K562 (cell line): ENCODE data around the gene ADGRG1. TPM values are rescaled to one million over a fixed set of nuclear protein-coding genes. Genes with fewer than 3 reads are reported as not detected.

ENCODE experiments used
- BCLAF1 ChIP-seq, 2 experiments: fragments of 450-650 bp in 1 of 2; IDR thresholded peaks; 2 replicates each; pipeline ENCODE4 v1.6.1; 2011 to 2017; ENCODE audit warnings: low read depth in 2 of 2, antibody characterized with exemption in 1 of 2, borderline replicate concordance in 1 of 2, low read length in 1 of 2, mild to moderate bottlenecking in 1 of 2, mixed read lengths in 1 of 2; ENCODE audit not compliant: control insufficient read depth in 1 of 2
- CBX3 ChIP-seq, 2 experiments: IDR thresholded peaks; 1 replicate in 1 of 2; 2 replicates in 1 of 2; pipeline ENCODE4 v1.6.1; 2012; ENCODE audit warnings: inconsistent platforms in 2 of 2, low read length in 2 of 2, borderline replicate concordance in 1 of 2, control low read depth in 1 of 2
- CREM ChIP-seq: IDR thresholded peaks from 2 replicates; pipeline ENCODE4 v1.6.1; 2014; ENCODE audit warnings: antibody characterized with exemption, low read depth
- DPF2 ChIP-seq: fragments of 450-650 bp; IDR thresholded peaks from 2 replicates; pipeline ENCODE4 v1.6.1; 2016
- ETV6 ChIP-seq, 3 experiments: fragments of 150-350 bp in 1 of 3; sonication (generic) in 1 of 3; formaldehyde crosslinking in 1 of 3; IDR thresholded peaks; 2 replicates each; pipeline versions ENCODE4 v1.6.1 to v1.8.0; 2014 to 2022; ENCODE audit warnings: borderline replicate concordance in 2 of 3, low read depth in 2 of 3, antibody characterized with exemption in 1 of 3, low read length in 1 of 3, mild to moderate bottlenecking in 1 of 3, missing genetic modification reagents in 1 of 3
- GTF2E2 ChIP-seq: fragments of 200-800 bp; sonication (Bioruptor generic); IDR thresholded peaks from 2 replicates; pipeline ENCODE4 v1.6.1; 2016; ENCODE audit warnings: missing genetic modification characterization, missing compliant biosample characterization
- GTF2F1 ChIP-seq: IDR thresholded peaks from 2 replicates; pipeline ENCODE4 v1.6.1; 2011; ENCODE audit warnings: low read depth, low read length, improper control_type of control experiment
- HNRNPUL1 ChIP-seq: fragments of 200-400 bp; formaldehyde crosslinking; IDR thresholded peaks from 2 replicates; pipeline ENCODE4 v1.6.1; 2017; ENCODE audit warnings: low read length
- KLF1 ChIP-seq: fragments of 450-650 bp; IDR thresholded peaks from 2 replicates; pipeline ENCODE4 v1.6.1; 2016; ENCODE audit warnings: missing genetic modification characterization, missing compliant biosample characterization
- L3MBTL2 ChIP-seq: fragments of 450-650 bp; IDR thresholded peaks from 2 replicates; pipeline ENCODE4 v1.6.1; 2016; ENCODE audit warnings: mild to moderate bottlenecking, moderate library complexity
- LCOR ChIP-seq: sonication (generic); formaldehyde crosslinking; IDR thresholded peaks from 2 replicates; pipeline ENCODE4 v1.8.0; 2022; ENCODE audit warnings: mild to moderate bottlenecking, missing genetic modification reagents
- MCM2 ChIP-seq: fragments of 450-650 bp; IDR thresholded peaks from 2 replicates; pipeline ENCODE4 v1.6.1; 2017; ENCODE audit warnings: low read depth, mild to moderate bottlenecking
- NR2C1 ChIP-seq, 2 experiments: fragments of 450-650 bp; IDR thresholded peaks; 2 replicates each; pipeline ENCODE4 v1.6.1; 2017; ENCODE audit warnings: mild to moderate bottlenecking in 2 of 2, antibody characterized with exemption in 1 of 2, inconsistent platforms in 1 of 2, missing compliant biosample characterization in 1 of 2, missing genetic modification characterization in 1 of 2
- NR3C1 ChIP-seq: sonication (generic); formaldehyde crosslinking; IDR thresholded peaks from 2 replicates; pipeline ENCODE4 v1.8.1; 2022; ENCODE audit warnings: missing genetic modification reagents
- PKNOX1 ChIP-seq: fragments of 450-650 bp; IDR thresholded peaks from 2 replicates; pipeline ENCODE4 v1.6.1; 2016
- POLR2A ChIP-seq: fragments of 450-650 bp; conservative IDR thresholded peaks from 2 replicates; pipeline ENCODE4 v1.6.1; 2016
- POLR2AphosphoS5 ChIP-seq: IDR thresholded peaks from 2 replicates; pipeline ENCODE4 v1.6.1; 2011; ENCODE audit warnings: mild to moderate bottlenecking, low read depth, low read length, moderate library complexity; ENCODE audit not compliant: control insufficient read depth, insufficient read depth
- RBFOX2 ChIP-seq: fragments of 200-400 bp; formaldehyde crosslinking; IDR thresholded peaks from 2 replicates; pipeline ENCODE4 v1.6.1; 2017; ENCODE audit warnings: low read depth, mild to moderate bottlenecking, low read length, moderate library complexity
- RUNX1 ChIP-seq: sonication (generic); IDR thresholded peaks from 2 replicates; pipeline ENCODE4 v1.6.1; 2016; ENCODE audit warnings: antibody characterized with exemption, low read depth
- SNAPC5 ChIP-seq: fragments of 250-450 bp; sonication (Bioruptor Pico); IDR thresholded peaks from 2 replicates; pipeline ENCODE4 v1.8.0; 2021; ENCODE audit warnings: moderate library complexity, mild to moderate bottlenecking, inconsistent platforms
- SP2 ChIP-seq: IDR thresholded peaks from 2 replicates; pipeline ENCODE4 v1.6.1; 2011; ENCODE audit warnings: mild to moderate bottlenecking, low read depth, low read length, moderate library complexity; ENCODE audit not compliant: poor library complexity, severe bottlenecking; ENCODE audit errors: extremely low read depth
- TOE1 ChIP-seq, 2 experiments: fragments of 450-650 bp in 1 of 2; sonication (generic) in 1 of 2; formaldehyde crosslinking in 1 of 2; IDR thresholded peaks; 2 replicates each; pipeline versions ENCODE4 v1.7.1 to v1.8.0; 2016 to 2022; ENCODE audit warnings: borderline replicate concordance in 2 of 2, mild to moderate bottlenecking in 2 of 2, antibody characterized with exemption in 1 of 2, inconsistent platforms in 1 of 2, low read depth in 1 of 2, missing genetic modification reagents in 1 of 2, moderate library complexity in 1 of 2
- ZNF436 ChIP-seq: fragments of 250-450, 450-650 bp; sonication (Bioruptor Pico); formaldehyde crosslinking; IDR thresholded peaks from 2 replicates; pipeline ENCODE4 v1.7.0; 2020; ENCODE audit warnings: mild to moderate bottlenecking
- polyA plus RNA-seq, 8 experiments: library from polyadenylated mRNA; depleted of rRNA in 4 of 8; stranded (reverse) in 5 of 8; unstranded in 3 of 8; fragments of >200 nt; fragmentation: Nextera tagmentation in 2 of 8; fragmentation: Illumina TruSeq in 1 of 8; extraction: Ambion mirVana in 2 of 8; extraction: Trizol in 1 of 8; gene quantifications; 2 replicates each; pipeline versions ENCODE4 v1.2.1 to v1.2.3, GENCODE V29; 2011 to 2014; ENCODE audit warnings: inconsistent platforms in 1 of 8, missing spikeins in 1 of 8
- total RNA-seq, 7 experiments: library from RNA; depleted of rRNA in 6 of 7; stranded (reverse); fragments of >200 nt in 6 of 7; fragmentation: Illumina TruSeq in 2 of 7; extraction: Trizol in 2 of 7; gene quantifications; 2 replicates each; pipeline versions ENCODE4 v1.2.1 to v1.2.3, GENCODE V29; 2011 to 2021; ENCODE audit warnings: low replicate concordance in 1 of 7

ADGRG1 gene
- total and polyA plus RNA-seq, 9 of the 15 experiments (the other 6 are each of a cell fraction or from before 2014, with no cell fraction given) = 0.04 to 0.31 (median 0.16) TPM; not detected in 6

- TF ChIP-seq KLF1 (tag) = no peak
- TF ChIP-seq ZNF436 = peak; percentile 73
- peak; percentile 84 for TF ChIP-seq SNAPC5 (CRISPR knock-in tag)
- 0 out of 4 replicates have a peak, but pooled peaks of 1 of the 2 experiments have one; percentile 41 for TF ChIP-seq ETV6 (IDR thresholded peaks at IDR 0.05; ENCODE audit: borderline replicate concordance in 1 of 2, low read depth in 2 of 2, low read length in 1 of 2)
- no peak for TF ChIP-seq ETV6 (CRISPR knock-in tag; IDR thresholded peaks at IDR 0.05; ENCODE audit: borderline replicate concordance)
- peak; percentile 78 for TF ChIP-seq PKNOX1
- peak in 1 of 2 experiments; percentile 96; a peak in 2 of 4 replicates for TF ChIP-seq BCLAF1 (IDR thresholded peaks at IDR 0.05; ENCODE audit: borderline replicate concordance in 1 of 2, control insufficient read depth in 1 of 2, low read depth in 2 of 2, low read length in 1 of 2)
- TF ChIP-seq POLR2AphosphoS5 = peak; percentile 98
- 0 out of 2 replicates have a peak, but pooled peaks have one; percentile 24 for TF ChIP-seq DPF2
- no peak for TF ChIP-seq MCM2
- no peak for TF ChIP-seq TOE1 (IDR thresholded peaks at IDR 0.05; ENCODE audit: borderline replicate concordance)
- TF ChIP-seq TOE1 (CRISPR knock-in tag; IDR thresholded peaks at IDR 0.05; ENCODE audit: borderline replicate concordance, low read depth) = no peak
- no peak for TF ChIP-seq NR3C1 (CRISPR knock-in tag)
- peak; percentile 69; the same call in 1 of the 2 replicates for TF ChIP-seq LCOR (CRISPR knock-in tag)
- peak; percentile 96 for TF ChIP-seq POLR2A
- peak; percentile 90 for TF ChIP-seq GTF2F1
- peak; percentile 29 for TF ChIP-seq RBFOX2
- TF ChIP-seq CBX3 (IDR thresholded peaks at IDR 0.05; ENCODE audit: borderline replicate concordance in 1 of 2, low read length in 2 of 2) = peak in 1 of 2 experiments; percentile 29; a peak in 1 of 3 replicates
- TF ChIP-seq NR2C1 (IDR thresholded peaks at IDR 0.05) = no peak
- TF ChIP-seq NR2C1 (tag; IDR thresholded peaks at IDR 0.05) = 0 out of 2 replicates have a peak, but pooled peaks have one; percentile 14
- no peak for TF ChIP-seq SP2
- peak; percentile 81; the same call in 1 of the 2 replicates for TF ChIP-seq RUNX1
- TF ChIP-seq L3MBTL2 = no peak
- peak; percentile 40; the same call in 1 of the 2 replicates for TF ChIP-seq HNRNPUL1
- TF ChIP-seq GTF2E2 = peak; percentile 72; the same call in 1 of the 2 replicates
- TF ChIP-seq CREM = 0 out of 2 replicates have a peak, but pooled peaks have one; percentile 21
Observed at GRCh38 chr16:57682809-57683635, 54.6 kb downstream of the ADGRG1 start (continued).
